ENCODE data around the gene SLC9A7.

SLC9A7 gene

DNA sequence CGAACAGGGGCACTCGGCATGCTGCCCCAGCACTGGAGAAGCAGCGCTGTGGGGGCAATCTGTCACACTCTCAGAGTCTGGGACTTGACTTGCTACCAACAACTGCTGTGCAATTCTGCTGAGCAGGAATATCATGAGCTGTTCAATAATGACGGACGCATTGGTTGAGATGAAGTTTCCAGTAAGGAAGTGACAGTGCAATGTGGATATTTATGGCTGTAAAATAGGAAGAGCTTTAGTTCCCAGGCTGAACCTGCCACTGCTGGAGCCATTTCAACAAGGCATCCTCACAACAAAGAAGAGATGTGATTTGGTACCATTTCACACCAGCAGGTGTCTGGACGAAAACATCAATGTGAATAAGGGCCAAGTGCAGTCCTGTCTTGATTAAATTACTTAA is 161.1 kb downstream of the SLC9A7 start:
- no peak for DNase-seq

DNA sequence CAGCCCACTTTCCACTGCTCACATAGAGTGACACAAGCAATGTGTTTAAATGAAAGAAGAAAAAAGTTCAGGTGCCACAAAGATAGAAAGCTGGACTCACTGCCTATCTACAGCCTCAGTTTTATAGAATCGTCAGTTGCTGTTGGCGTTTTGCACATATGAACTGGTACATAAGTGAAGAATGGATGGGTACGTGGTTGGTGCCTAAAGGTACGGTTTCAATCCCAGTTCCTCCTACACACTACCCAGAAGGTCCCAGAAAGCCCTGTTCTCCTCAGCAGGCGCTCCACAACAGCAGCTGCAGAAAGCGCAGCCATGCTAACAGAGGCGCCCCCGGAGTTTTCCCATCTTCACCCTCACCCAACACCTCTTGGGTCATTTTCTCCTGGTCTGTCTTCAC is 161.7 kb downstream of the SLC9A7 start:
- DNase-seq: no peak

DNA sequence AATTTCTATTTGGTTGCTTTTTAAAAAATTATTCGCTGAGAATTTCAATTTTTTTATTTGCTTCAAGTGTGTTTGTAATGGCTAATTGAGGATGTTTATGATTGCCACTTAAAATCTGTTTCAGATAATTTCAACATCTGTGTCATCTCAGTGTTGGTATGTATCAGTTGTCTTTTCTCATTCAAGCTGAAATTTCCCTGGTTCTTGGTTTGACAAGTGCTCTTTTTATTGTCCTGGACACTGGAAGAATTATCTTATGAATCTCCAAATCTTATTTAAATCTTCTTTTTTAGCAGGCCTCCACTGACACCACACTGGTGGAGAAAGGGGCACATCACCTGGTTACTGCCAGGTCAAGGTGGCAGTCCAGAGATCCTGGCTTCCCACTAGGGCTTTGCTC is 163.8 kb downstream of the SLC9A7 start:
- DNase-seq: no peak

DNA sequence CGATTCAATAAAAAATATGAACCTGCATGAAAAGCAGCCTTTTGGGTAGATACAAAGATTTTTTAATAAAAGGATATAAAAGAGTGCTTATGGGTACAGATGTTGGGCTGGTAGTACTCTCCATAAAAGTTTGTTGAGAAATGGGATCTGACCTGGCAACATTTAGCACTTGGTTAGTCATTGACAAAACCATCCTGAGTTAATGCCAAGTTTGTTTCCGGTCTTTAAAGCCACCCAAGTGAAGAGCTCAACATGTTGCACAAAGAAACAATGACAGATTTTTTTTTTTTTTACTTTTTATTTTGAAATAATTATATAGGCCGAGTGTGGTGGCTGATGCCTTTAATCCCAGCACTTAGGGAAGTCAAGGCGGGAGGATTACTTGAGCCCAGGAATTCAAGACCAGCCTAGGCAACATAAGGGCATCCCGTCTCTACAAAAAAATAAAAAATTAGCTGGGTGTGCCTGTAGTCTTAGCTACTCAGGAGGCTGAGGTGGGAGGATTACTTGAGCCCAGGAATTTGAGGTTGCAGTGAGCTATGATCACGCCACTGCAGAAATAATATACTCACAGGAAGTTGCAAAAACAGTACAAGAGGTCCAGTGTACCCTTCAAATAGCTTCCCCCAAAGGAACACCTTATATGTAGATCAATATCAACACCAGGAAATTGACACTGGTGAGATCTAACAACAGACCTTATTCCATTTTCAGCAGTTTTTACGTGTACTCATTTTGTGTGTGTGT is 168.8 kb downstream of the SLC9A7 start:
- peak; percentile 63 for DNase-seq

DNA sequence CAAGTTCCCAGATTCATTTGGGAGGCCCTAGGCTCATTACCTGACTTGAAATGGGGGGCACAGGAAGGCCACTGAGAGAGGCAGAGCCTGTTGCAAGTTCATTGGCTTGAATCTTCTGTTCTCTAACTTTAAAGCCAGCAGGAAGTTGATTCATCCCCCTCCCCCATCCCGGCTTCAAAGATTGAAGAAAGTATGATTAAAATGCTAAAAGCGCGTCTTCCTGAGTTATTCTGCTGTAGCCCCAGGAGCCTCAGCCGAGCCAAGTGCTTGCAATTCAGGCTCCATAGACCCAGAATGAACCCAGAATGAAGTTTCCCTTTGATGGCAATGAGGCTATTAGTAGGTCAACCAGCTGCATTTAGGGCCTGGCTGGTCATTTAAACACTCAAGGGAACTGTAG is 170.7 kb downstream of the SLC9A7 start:
- DNase-seq: peak; percentile 78

DNA sequence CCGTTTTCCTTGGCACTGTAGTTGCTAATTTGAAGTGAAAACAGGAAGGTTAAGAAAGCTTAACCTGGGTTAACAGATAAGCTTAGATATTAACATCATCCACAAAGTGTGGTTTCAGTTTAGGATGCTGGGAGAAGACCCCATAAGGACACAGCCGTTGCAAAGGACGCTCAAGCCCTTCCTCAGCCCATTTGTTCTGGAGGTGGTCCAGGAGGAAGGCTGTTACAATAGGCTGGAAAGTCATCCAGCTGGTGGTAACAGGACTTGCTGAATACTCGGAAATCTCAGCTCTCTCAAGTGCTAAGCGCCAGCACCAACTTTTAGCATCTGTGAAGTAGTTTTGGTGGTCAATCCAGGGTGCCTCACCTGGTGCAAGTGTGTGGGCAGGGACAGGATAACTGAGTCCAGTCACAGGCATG is 171.2 kb downstream of the SLC9A7 start:
- no peak for DNase-seq

DNA sequence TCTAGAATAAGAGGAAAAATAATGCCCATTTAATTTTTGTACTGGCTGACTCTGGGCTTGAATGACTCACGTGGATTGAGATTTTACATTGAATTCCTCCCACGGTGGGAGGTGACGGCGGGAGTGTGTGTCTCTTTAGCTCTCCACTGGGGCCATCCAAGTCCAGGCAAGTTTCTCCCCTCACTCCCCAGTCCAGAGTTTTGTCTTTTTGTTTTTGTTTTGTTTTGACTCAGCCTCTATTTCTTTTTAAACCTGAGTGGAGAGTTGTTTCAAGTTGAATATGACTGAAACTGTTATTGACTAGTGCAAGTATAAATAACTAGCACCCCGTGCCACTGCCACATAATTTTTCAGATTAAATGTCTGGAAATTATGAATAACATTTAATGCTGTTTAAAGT is 171.8 kb downstream of the SLC9A7 start:
- peak; percentile 63 for DNase-seq

DNA sequence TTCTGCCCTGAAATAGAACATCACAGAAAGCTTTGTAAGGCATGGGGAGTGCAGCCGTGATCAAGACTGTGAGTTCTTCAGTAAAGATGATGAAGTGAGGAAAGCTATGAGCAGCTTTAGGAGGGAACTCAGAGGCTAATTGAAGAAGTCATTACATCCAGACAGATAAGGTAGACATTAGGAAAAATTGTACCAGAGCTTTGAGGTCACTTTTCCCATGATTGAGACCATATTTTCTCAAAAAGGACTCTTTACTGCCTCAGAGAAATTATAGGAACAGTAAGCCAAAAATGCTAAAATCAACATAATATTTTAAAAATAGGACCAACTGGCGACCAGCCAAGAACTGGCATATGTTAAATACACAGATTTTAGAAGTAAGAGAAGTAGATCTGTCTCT is 174.2 kb downstream of the SLC9A7 start:
- DNase-seq: no peak

DNA sequence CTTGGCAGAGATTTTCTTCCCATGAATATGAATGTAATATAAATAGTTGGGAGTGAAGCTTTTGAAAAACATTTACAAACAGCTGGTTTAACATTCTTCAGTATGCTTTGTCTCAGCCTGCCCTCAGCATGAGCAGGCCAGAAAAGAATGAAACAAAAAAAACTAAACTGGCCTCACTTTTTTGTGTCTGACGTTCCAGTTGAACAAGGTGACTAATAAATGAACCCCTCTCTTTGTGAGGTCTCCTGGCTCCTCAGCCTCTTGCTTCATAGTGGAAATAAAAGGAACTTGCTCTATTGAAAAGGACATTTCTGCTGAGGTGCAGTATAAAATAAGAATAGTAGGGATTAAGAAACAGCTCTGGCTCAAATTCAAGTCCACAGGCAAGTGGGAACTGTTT is 176.0 kb downstream of the SLC9A7 start:
- DNase-seq: peak; percentile 83

DNA sequence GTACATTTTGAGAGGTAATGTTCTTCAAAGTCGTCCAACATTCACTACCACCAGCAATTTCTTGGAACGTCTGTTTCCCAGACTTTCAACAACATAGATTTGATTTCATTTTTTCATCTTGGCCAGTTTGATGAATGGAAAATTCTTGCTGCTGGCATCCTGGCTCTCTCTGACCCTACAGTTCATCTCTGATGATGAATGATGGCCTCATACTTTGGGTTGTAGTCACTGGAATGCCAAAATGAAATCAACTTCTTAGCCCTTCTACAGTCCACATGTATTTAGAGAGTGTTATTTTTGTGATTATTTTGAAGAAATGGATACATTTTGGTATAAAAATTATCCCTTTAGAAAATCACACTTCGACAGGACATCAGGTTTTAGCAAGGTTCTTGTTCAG is 176.6 kb downstream of the SLC9A7 start:
- DNase-seq: peak; percentile 71

DNA sequence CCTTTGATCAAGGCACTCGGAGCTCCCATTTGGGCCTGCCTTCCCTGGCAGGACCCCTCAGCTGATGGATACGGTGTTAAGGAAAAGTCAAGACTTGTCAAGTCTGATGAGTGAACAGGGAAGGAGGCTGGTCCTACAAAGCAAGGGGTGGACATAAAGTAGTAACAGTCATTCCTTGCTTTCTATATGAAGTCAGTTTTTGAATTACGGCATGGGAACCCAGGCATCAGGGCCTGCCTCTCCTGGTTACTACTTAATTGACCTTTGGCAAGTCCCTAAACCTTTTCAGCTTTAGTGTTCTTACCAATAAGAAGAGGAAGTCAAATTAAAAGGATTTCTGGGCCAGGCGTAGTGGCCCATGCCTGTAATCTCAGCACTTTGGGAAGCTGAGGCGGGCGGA is 178.3 kb downstream of the SLC9A7 start:
- DNase-seq: no peak

DNA sequence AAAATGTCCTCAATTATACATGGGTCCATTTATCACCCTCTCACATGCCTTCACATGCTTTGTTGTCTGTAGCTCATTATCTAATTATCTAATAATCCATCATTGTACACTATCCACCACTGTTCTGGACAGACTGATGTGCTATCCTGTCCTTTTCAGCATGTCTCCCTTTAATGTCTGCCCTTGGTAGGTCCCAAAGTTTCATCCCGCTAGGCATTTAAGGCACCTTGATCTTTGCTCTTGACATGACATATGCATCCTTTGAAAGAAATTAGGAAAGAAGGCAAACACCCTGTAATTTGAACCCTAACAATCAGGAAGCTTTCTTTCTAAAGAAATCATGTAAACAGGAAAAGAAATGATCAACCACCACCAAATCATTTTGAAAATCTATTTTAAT is 179.7 kb downstream of the SLC9A7 start:
- no peak for DNase-seq

DNA sequence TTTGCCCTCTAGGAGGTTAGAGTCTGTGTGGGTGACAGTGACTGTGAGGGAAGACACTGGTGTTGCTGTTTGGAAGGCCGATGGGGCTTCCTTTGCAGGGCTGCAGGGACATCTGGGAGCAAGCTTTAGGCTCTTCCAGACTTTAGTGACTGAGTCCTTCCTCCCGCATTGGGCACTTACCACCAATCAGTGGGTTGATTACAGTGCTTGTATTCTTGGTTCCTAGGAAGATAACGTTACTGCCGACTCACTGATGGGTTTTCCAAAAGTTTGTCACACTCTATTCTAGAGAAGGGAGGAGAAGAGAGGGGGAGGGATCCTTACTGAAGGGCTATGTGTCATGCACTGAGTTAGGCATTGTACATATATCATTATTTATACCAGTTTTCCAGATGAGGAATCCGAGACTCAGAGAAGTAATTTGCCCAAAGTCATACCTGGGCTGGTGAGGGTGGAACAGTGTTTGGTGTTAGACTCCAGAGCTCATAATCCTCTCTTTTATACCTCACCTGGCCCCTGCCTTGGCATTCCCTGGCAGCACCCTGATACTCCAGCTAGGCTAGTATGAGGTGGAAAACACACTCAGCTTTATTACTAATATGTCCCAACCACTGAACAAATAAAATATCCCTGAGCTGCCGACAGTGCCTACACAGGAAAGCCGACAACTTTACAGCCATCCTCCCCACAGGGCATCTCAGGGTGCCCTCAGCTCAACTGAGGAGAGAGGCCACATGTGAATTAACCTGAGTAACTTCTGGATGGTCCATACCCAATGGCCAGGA is 181.5 kb downstream of the SLC9A7 start:
- peak; percentile 59 for DNase-seq

DNA sequence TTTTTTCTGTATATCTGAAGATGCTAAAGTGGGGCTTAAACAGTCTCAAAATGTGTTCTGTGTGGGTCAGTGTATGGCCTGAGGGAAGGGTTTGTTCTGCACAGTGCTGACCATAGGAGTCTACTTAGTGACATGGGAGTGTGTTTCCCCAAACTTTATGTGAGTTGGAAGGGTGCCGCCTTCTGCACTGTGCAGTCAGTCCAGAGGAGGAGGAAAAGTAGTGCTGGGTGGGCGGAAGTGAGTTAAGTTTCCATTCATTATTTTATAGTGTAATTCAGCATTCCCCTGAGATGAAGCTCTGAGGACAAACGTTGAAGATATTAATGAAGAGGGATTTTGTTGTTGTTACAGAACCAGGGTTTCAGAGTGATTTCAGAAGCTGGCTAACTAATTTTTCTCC is 182.5 kb downstream of the SLC9A7 start:
- peak; percentile 43 for DNase-seq

DNA sequence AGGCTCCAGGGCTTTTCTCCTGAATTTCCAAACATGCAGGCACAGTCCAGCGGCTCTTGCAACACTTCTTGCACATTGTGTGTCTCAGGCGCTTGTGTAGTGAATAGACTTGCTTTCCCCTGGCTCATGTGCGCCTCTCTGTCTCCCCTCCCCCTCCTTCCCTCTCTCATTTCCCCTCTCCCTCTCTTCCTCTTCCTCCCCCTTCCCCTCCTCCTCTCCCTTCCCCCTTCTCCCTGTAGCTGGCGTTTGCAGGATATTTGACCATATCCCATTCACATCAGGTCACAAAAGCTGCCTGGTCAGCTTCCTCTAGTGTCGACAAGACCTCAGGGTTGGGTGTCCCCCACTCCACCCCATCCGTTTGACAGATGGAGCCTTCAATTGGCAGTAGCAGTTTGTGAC is 182.9 kb downstream of the SLC9A7 start:
- peak; percentile 40 for DNase-seq

DNA sequence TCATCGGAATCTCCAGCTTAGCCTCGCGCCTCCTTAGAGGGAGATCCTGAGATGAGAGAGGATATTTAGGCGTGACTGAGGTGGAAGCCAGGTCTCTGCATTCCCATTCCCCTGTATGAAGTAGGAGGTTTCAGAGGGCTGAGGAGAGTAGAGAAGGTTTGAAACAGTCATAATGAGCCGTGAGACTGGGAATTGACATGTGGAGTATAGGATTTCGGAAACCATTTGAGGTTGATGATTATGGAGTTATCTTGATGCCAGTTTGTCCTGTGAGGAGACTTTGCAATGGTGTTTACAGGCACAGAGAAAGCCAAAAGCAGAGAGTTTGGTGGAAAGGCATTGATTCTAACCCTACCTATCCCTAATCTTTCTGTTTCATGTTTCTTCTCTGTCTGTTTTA is 183.3 kb downstream of the SLC9A7 start:
- no peak for DNase-seq

DNA sequence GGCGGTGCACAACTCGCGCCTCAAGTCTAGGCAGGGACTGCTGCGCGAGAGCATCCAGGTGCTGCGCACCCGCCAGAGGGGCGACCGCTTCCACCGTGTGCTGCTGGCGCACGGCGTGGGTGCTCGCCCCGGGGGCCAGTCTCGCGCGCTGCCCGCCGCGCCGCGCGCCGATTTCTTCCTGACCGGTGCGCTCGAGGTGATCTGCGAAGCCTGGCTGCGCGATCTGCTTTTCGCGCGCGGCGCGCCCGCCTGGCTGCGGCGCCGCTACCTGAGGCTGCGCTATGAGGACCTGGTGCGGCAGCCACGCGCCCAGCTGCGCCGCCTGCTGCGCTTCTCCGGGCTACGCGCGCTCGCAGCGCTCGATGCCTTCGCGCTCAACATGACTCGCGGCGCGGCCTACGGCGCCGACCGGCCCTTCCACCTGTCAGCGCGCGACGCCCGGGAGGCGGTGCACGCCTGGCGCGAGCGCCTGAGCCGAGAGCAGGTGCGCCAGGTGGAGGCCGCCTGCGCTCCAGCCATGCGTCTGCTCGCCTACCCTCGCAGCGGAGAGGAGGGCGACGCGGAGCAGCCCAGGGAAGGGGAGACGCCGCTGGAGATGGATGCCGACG is 184.0 kb downstream of the SLC9A7 start:
- peak; percentile 31 for DNase-seq

DNA sequence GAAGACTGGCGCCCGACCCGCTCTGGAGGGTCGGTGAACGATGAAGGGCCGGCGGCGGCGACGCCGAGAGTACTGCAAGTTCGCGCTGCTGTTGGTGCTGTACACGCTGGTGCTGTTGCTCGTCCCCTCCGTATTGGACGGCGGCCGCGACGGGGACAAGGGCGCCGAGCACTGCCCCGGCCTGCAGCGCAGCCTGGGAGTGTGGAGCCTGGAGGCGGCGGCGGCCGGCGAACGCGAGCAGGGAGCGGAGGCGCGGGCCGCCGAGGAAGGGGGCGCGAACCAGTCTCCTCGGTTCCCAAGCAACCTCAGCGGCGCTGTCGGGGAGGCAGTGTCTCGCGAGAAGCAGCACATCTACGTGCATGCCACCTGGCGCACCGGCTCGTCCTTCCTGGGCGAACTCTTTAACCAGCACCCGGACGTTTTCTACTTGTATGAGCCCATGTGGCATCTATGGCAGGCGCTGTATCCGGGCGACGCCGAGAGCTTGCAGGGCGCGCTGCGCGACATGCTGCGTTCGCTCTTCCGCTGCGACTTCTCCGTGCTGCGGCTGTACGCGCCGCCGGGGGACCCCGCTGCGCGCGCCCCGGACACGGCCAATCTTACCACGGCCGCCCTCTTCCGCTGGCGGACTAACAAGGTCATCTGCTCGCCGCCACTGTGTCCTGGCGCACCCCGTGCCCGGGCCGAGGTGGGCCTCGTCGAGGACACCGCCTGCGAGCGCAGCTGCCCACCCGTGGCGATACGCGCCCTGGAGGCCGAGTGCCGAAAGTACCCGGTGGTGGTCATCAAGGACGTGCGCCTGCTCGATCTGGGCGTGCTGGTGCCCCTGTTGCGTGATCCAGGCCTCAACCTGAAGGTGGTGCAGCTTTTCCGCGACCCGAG is 184.8 kb downstream of the SLC9A7 start:
- peak; percentile 60 for DNase-seq

DNA sequence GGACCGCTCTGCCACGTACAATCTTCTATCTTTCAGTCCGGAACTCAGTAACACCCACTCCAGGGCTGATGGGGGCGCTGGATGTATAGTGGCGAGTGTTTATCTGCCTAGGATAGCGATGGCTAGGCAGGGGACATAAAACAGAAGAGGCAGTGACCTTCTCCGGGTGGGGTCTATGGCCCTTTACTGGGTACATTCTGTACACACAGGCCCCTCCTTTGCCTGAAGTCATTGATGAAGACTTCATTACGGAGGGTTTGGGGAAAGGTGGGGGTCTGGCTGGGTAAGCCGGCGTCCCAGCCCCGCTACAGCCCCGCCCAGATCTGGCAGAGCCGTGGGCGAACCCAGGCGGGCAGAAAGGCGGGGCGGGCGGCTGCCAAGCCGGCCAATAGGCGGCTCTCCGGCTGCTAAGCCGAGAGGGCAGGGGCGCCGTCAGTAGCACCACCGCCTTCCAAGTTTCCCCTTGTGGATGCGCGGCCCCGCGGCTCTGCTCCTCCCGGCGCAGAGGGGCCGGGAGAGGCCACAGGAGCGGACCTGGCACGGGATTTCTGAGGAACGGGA is 185.5 kb downstream of the SLC9A7 start, which contains the start of gene CHST7:
TSS of gene CHST7 (plus strand) at position 435 of the 561 bp plus-strand sequence. CDS start 167 bp downstream, outside the sequence.
- peak; percentile 72 for DNase-seq

DNA sequence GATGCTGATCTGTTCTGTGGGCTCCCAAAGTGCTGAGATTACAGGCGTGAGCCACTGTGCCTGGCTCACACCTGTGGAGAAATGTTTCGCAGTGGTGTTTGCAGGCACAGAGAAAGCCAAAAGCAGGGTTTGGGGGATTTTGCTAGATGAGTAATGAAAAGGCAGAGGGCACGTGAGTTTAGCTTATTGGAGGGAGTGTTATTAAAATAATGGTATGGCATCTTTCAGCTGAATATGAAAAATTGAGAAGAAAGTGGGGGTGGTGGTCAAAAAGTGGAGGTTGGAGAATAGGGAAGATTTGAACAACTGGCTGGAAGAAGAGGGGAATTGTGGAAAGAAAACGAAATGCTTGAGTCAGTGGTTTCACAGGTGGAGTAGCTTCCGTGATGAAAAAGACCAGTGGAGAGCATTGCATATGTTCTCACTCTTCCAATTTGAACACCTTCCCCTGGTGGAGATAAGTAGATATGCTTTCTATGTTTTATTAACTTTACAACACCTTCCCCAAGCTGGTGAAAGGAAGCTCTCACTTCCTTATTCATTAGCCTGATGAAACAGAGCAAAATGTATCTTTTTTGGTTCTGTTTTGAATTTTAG is 186.5 kb downstream of the SLC9A7 start:
- no peak for DNase-seq

DNA sequence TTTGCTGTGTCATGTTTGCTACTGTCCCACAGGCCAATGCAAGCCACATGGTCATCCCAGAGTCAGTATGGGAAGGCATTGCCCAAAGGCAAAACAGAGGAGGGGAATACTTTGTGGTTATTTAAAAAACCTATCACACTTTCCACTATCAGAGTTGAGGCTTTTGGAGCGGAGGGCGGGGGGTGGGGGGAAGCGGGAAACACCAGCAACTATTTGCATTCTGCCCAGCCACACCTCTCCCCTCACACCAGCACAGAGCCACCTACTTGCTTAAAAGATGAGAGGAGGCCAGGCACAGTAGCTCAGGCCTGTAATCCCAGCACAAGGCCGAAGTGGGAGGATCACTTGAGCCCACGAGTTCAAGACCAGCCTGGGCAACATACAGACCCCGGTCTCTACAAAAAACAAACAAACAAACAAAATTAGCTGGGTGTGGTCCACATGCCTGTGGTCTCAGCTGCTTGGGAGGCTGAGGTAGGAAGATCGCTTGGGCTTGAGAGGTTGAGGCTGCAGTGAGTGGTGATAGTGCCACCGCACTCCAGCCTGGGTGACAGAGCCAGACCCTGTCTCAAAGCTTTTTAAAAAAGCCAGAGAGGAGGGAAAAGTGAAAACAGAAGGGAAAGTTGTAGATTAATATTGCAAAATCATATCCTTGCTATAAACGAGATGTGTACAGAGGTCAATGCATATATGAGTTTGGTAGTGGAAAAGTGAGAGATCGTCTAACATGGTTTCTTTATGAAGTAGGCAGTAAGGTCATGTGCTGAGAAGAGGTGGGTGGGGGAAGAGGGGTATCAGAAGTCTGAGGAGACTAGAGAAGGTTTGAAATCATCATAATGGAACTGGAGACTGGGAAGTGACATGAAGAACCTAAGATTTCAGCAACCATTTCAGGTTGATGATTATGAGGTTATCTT is 187.2 kb downstream of the SLC9A7 start:
- no peak for DNase-seq

All from EL (cell line).